HG03060 (cell line): ENCODE results near the gene APMAP.

Experiments used
- ATAC-seq: cut with Tn5 transposase; IDR thresholded peaks from one replicate; pipeline ENCODE4 v1.9.1; 2021; ENCODE audit warnings: low read depth, moderate number of reproducible peaks; ENCODE audit not compliant: unreplicated experiment

APMAP gene

GRCh38 chr20:25025091-25025861 is 32.7 kb upstream of the APMAP start:
- no peak for ATAC-seq

DNA sequence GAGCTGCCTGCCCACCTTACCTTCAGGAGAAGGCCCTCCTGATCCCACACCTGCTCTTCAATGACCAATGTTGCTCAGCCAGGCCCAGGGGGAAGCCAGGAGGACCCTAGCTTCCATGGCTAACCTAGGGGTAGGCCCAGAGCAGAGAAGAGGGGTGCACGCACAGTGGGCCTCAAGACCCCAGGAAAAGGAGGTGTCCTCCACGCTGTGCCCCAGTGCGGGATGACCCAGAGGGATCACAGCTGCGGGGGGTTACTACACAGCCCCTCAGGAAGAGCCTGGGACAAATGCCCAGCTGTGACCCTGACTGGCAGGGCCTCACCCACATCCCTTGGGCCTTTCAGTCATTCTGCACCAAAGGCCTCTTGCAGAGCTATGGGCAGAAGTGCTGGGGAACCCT is 31.6 kb upstream of the APMAP start:
- no peak for ATAC-seq

DNA sequence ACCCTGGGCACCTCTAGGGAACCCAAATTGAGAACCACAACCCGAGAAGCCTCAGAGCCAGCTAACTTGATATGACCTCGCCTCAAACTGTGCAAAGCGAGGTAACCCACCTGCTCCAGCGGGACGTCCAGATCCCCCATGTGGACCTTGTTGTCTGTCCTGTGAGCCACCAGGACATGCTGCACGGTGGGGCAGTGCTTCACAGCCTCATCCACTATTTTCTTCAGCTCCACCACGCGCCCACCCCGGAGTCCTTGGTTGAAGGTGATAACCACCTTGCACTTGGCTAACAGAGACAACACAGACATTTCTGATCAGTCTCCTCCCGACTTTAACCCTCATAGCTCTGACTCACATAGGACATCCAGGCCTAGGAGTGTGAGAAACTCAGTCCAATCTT is 30.8 kb upstream of the APMAP start:
- ATAC-seq = no peak

DNA sequence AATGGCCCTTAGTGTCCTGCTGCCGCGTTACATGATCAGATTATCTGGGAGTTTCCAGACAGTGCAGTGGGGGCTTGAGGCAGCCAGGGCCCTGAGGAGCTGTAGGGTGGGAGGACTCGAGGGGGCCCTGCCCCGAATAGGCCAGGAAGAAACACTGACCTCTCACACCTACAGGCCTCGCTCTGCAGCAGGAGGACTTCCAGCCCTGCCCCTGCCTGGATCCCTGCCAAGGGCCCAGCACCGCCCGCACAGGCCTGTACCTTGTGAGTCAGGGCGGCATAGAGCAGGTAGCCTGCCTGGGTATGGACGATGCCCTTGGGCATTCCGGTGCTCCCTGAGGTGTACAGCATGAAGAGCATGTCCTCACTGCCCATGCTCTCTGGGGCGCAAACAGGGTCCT is 30.1 kb upstream of the APMAP start:
- no peak for ATAC-seq

DNA sequence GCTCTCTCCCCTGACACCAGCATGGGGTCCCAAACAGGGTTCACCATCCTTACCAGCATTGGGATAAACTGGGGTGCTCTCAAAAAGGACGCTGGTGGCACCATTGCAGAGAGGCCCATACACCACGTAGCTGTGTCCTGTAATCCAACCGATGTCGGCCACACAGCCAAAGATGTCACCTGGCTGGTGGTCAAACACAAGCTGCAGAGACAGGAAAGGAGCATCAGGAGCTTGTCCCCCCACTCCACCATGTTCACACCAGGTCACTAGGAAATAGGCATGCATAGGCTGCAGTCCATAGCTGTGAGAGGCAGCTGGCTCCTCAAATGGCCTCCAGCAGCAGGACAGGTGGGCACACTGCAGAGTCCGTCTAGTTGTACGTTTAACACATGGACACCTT is 28.8 kb upstream of the APMAP start:
- no peak for ATAC-seq

- ATAC-seq = no peak
Observed at GRCh38 chr20:25020901-25021301, 28.4 kb upstream of the APMAP start.

DNA sequence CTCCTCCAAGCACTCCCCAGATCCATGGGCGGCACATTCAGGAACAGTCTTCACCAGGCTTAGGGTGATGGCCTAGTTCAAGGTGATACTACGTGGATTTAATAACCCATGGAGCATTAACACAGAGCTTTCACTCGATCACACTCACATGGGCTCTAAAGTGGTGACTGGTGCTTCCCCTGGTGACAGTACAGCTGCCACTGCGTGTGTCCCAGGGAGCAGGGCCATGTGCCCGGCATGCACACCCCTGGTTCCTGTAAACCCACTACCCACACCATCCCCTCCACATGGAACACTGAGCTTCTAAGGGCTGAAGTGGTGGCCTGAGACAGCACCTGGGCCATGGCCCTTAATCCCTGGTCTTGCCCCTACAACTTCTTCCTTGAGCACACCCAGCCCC is 27.8 kb upstream of the APMAP start:
- ATAC-seq = no peak

GRCh38 chr20:25019381-25020155 is 27.0 kb upstream of the APMAP start:
- ATAC-seq = no peak

GRCh38 chr20:25018841-25019240 is 26.3 kb upstream of the APMAP start:
- no peak for ATAC-seq

GRCh38 chr20:25018425-25018824 is 25.9 kb upstream of the APMAP start:
- ATAC-seq = no peak

DNA sequence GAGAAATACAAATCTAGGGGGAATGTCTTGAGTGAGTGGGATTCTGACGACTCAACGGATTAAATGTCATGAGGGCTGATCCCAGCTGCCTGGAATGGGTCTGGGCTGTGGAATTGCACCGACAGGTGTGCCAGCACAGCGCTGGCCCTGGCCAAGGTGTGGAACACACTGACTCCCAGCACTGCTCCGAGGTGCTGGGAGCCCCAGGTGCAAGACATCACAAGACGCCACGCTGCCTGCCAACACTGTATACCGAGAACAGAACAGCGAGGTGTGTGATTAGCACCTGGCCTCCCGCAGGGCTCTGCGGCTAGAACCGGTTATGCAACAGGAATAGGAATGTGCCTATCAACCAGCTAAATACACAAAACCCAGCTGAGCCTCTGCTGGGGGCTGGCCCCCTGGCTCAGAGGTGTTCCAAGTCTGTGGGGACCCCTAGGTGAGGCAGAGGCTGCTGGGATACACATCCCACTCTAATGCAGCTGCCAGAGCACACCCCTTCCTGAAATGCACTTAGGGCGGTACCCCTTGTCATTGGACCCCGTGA is 24.8 kb upstream of the APMAP start:
- ATAC-seq = no peak

DNA sequence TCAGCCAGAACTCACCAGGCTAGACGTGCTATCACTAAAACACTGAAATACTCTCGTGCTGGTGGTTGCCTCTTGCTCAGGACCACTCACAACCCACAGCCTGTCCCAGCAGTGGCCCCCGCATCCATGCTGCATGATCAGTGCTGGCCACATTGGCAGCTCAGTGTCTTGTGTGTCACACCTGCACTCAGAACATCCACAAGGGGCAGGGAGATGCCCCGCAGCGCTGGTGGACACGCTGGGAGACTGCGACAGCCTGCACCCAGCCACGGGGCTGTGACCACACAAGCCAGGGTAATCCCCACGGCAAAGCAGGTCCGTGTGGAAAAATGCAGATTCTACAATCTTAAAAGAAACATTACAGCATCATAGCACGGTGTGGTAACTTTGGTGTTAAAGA is 23.9 kb upstream of the APMAP start:
- ATAC-seq = no peak

DNA sequence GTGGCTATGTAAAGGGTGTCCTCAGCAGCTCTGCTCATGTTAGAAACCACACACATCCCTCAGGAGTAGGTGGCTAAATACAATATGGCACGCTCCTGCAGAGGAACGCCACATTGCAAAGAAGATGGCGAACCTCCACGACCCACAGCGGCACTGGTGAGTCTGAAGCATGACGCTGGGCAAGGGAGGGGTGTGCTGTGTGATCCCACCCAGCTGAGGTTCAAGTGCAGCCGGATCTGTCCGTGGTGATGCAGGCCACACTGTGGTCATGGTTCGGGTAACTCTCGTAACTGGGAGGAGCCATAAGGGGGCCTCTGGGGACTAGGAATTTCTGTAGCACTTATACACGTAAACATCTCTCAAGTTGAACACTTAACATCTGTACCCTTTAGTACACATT is 23.4 kb upstream of the APMAP start:
- no peak for ATAC-seq

GRCh38 chr20:25014816-25015215 is 22.3 kb upstream of the APMAP start:
- ATAC-seq = no peak

DNA sequence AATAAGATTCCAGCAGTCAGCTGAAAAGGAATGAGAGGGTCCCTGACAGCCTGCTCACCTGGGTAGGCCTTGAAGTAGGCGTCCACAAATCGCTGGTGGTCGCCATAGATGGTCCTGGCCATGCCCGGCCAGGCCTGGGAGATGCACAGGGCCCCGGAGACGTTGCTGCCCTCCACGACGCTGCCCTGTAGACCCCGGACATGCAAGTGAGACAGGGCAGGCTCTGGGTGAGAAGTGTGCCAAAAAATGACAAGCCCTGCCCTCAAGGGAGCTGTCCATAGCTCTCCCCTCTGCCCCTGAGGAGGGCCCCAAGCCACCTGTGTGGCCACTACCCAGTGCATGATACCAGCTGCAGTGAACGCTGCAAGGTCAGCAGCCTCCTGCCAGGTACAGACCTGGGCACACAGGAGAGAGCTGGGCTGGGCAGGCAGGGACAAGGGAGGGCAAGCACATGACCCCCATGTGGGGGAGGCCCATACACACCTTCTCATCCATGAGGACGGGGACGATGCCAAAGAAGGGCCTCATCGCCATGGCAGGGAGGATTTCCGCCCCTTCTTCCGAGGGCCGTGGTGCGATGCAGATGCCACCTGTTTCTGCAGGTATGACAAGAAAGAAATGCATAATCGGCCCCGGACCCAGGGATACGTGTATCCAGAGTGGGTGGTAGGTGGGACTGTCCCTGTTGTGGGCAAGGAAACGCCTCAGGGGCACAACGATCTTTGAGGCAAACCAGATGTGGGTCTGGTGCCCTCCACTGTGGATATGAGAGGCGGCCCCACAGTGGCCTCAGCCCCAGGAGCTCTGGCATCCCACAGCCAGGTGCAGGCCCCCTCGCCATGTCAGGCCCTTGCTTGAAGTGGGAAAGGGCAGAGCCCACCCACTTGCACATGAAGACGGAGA is 21.2 kb upstream of the APMAP start:
- ATAC-seq = no peak

- no peak for ATAC-seq
Observed at GRCh38 chr20:25012616-25013189, 20.2 kb upstream of the APMAP start.

- ATAC-seq = no peak
Observed at GRCh38 chr20:25011831-25012241, 19.3 kb upstream of the APMAP start.

- ATAC-seq = no peak
Observed at GRCh38 chr20:25011261-25011660, 18.7 kb upstream of the APMAP start.

GRCh38 chr20:25009218-25010145 is 16.9 kb upstream of the APMAP start:
- ATAC-seq = no peak
